Neural crest cell (in vitro differentiated cells): ENCODE measurements around the gene SRGAP3. TPM values are rescaled to one million over a fixed set of nuclear protein-coding genes. Genes with fewer than 3 reads are reported as not detected.

ENCODE experiments used
- DNase-seq: peaks from one replicate; pipeline ENCODE4 v3.0.0; 2021; ENCODE audit warnings: low read depth, mixed read lengths, low spot score
- H3K27ac Mint-ChIP-seq: one replicate; pipeline ENCODE4 v1.8.0; 2021; ENCODE audit warnings: mild to moderate bottlenecking, mixed read lengths; ENCODE audit not compliant: unreplicated experiment
- H3K27me3 Mint-ChIP-seq: 2 replicates; pipeline ENCODE4 v1.8.0; 2021; ENCODE audit warnings: low read depth, mild to moderate bottlenecking, mixed read lengths
- H3K36me3 Mint-ChIP-seq: 2 replicates; pipeline ENCODE4 v1.8.0; 2021; ENCODE audit warnings: low read depth, mild to moderate bottlenecking, mixed read lengths
- H3K4me1 Mint-ChIP-seq: 2 replicates; pipeline ENCODE4 v1.8.0; 2021; ENCODE audit warnings: mixed read lengths
- H3K4me3 Mint-ChIP-seq: one replicate; pipeline ENCODE4 v1.8.0; 2021; ENCODE audit warnings: mild to moderate bottlenecking, mixed read lengths
- H3K9me3 Mint-ChIP-seq: 2 replicates; pipeline ENCODE4 v1.8.0; 2021; ENCODE audit warnings: mixed read lengths
- CTCF ChIP-seq: fragments of 200-600 bp; sonication (generic); conservative IDR thresholded peaks from 2 replicates; pipeline ENCODE4 v1.5.0; 2021; ENCODE audit warnings: antibody characterized with exemption, mild to moderate bottlenecking
- total RNA-seq: library from RNA; stranded (reverse); gene quantifications from 2 replicates; pipeline ENCODE4 v1.2.1, GENCODE V29; 2021

Gene SRGAP3
- total RNA-seq, 1 donor from 2014 or later: 58.4 TPM

GRCh38 chr3:9104121-9104520, 145.3 kb downstream of the SRGAP3 start:
- H3K27me3 Mint-ChIP-seq: no peaks in the 10 kb centered on the region
- peaks cover 52% of the 10 kb centered on the region for H3K4me1 Mint-ChIP-seq
- DNase-seq: no peak
- H3K4me3 Mint-ChIP-seq: no peak overlapping the region
- no peak for TF ChIP-seq CTCF
- H3K36me3 Mint-ChIP-seq: peaks cover 16% of the 10 kb centered on the region
- H3K9me3 Mint-ChIP-seq: no peaks in the 10 kb centered on the region
- H3K27ac Mint-ChIP-seq: no peak overlapping the region

- Mint-ChIP-seq H3K27ac (peak overlapping the region; percentile 85), H3K4me3 (peak overlapping the region; percentile 65), H3K27me3 (no peaks in the 10 kb centered on the region), H3K4me1 (peaks cover 60% of the 10 kb centered on the region), H3K36me3 (peaks cover 11% of the 10 kb centered on the region), H3K9me3 (no peaks in the 10 kb centered on the region)
- peak; percentile 54 for DNase-seq
- TF ChIP-seq CTCF: peak; percentile 20
These were observed 147.0 kb downstream of the SRGAP3 start for GRCh38 chr3:9102240-9102981.

- TF ChIP-seq CTCF: no peak
- no peak overlapping the region for H3K4me3 Mint-ChIP-seq
- DNase-seq: no peak
- no peaks in the 10 kb centered on the region for H3K27me3 Mint-ChIP-seq
- H3K4me1 Mint-ChIP-seq: peaks cover 60% of the 10 kb centered on the region
- no peaks in the 10 kb centered on the region for H3K9me3 Mint-ChIP-seq
- no peak overlapping the region for H3K27ac Mint-ChIP-seq
- H3K36me3 Mint-ChIP-seq: peaks cover 11% of the 10 kb centered on the region
These were observed 148.2 kb downstream of the SRGAP3 start for GRCh38 chr3:9101286-9101685.

GRCh38 chr3:9100513-9100894, 148.9 kb downstream of the SRGAP3 start:
- DNase-seq: no peak
- TF ChIP-seq CTCF: no peak
- Mint-ChIP-seq H3K27ac (peak overlapping the region; percentile 52), H3K4me3 (peak overlapping the region; percentile 0), H3K36me3 (peaks cover 10% of the 10 kb centered on the region), H3K27me3 (no peaks in the 10 kb centered on the region), H3K4me1 (peaks cover 56% of the 10 kb centered on the region), H3K9me3 (no peaks in the 10 kb centered on the region)

GRCh38 chr3:9099702-9100512, 149.5 kb downstream of the SRGAP3 start:
- Mint-ChIP-seq H3K27ac (no peak overlapping the region), H3K4me1 (peaks cover 50% of the 10 kb centered on the region), H3K9me3 (no peaks in the 10 kb centered on the region), H3K4me3 (no peak overlapping the region), H3K36me3 (peaks cover 5% of the 10 kb centered on the region), H3K27me3 (no peaks in the 10 kb centered on the region)
- no peak for TF ChIP-seq CTCF
- DNase-seq: no peak
